ENCODE results near the gene TMEM132A. TPM values are rescaled to one million over a fixed set of nuclear protein-coding genes. Genes with fewer than 3 reads are reported as not detected.
A peak's percentile ranks its signal among the peaks of the same experiment; 100 is the strongest.
"Not testable (repeated sequence)": the region's sequence is repeated elsewhere in the genome, so short reads cannot be mapped to it uniquely, and the experiment has no call there.

Gene TMEM132A
- total RNA-seq, 1 donor from 2014 or later: 18.5 TPM

- no peak for DNase-seq (ENCODE audit: low spot score)
These were observed 19.2 kb upstream of the TMEM132A start for GRCh38 chr11:60905047-60905446.

DNA sequence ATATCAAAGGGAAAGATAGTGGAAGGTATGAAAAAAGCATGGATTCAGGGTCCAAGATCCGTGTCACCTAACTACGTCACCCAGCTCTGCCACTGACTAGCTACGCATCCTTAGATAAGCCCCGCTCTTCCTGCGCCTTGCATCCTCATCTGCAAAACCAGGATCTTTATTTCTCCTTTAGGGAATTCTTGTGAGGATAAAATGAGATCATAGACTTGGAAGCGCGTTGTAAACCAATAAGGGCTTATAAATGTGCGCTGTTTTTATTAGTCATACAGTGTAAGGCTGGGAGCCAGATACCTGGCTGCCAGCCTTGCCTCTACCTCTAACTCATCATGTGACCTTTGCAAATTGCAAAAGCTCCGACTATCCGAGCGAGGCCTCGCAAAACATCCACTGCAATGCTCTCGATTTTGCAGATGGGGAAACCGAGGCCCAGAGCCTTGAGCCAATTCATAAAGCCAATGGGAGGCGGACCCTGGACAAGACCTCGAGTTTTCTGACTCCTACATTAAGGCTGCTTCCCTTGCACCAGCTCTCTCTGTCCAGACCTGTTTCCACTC, 18.6 kb upstream of the TMEM132A start:
- no peak for DNase-seq (ENCODE audit: low spot score)

DNA sequence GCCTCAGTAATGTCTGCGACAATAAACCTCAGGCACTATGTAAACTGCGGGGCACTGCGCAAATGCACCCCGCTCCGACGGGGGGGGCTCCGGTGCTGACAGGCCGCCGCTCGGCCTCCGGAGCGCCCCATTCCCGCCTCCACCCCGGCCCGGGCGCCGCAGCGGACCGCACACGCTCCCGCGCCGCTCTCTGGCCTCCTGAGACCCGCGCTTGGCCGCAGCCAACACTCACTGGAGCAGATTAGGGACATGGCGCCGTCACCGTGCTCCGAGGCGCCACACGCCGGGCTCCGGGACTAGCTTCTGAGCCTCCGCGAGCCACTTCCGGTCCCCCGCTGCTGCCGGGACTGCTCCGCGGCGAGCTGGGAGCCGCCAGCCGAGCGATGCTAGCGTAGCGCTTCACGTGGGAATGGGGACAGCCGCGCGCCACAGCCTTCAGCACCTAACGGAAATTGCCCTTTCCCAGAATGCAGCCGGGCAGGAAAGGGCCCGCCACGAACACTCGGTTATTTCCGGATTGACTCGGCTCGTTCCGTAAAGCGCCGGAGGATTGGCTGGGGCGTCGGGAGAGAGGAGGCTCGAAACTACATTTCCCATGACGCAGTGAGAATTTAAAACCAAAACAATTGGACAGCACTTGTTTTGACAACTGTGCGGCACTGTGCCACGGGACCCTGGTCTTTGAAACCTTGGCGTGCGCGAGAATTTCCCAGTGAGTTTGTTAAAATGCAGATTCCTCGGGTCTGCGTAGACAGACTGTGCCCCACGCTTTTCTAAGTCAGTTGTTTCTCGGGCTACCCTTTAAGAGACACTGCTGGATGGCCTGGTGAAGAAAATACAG, 17.9 kb upstream of the TMEM132A start, which contains the start of gene PRPF19:
TSS of gene PRPF19 (minus strand) at position 454 of the 841 bp plus-strand sequence. CDS start at position 251, 203 bp downstream.
- DNase-seq (ENCODE audit: low spot score): peak; percentile 99

GRCh38 chr11:60908803-60909202, 15.5 kb upstream of the TMEM132A start:
- no peak for DNase-seq (ENCODE audit: low spot score)

GRCh38 chr11:60909680-60910280, 14.5 kb upstream of the TMEM132A start:
- DNase-seq (ENCODE audit: low spot score): not testable (repeated sequence)

GRCh38 chr11:60910281-60910687, 14.0 kb upstream of the TMEM132A start:
- peak; percentile 30 for DNase-seq (ENCODE audit: low spot score)

GRCh38 chr11:60910711-60911380, 13.4 kb upstream of the TMEM132A start:
- no peak for DNase-seq (ENCODE audit: low spot score)

DNA sequence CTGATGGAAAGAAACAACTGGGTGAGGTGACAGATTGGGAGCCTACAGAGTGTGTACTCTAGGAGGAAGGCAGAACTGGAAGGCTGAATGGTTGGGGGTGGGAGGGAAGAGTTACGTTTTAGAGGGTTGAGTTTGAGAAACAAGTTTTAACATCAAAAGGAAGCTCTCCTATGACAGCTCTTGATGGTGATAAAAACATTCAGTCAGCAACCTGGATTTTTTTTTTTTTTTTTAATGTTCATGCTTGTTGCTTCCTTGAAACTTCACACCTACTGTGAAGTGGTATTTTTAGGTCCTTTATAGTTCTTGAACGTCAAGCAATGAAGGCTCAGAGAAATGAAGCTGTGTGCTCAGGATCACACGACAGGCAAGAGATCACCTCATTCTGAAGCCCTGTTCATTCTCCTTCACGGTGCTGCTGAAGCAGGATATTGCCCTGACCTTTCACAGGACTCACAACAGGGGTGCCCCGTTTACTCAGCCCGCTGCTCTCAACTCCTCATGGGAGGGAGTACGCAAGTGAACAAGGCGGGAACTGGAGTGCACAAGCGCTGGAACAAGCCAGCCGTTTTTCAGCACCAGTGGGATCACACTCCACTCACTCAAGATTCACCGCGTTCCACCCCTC, 11.9 kb upstream of the TMEM132A start:
- no peak for DNase-seq (ENCODE audit: low spot score)

GRCh38 chr11:60912851-60913528, 11.3 kb upstream of the TMEM132A start:
- no peak for DNase-seq (ENCODE audit: low spot score)

- DNase-seq (ENCODE audit: low spot score): peak; percentile 89
These were observed 10.2 kb upstream of the TMEM132A start, which contains the start of gene TMEM109 for GRCh38 chr11:60913793-60914632. TMEM109 (plus strand) TSS chr11:60914158; CDS start chr11:60919694, 5,536 bp downstream.

DNA sequence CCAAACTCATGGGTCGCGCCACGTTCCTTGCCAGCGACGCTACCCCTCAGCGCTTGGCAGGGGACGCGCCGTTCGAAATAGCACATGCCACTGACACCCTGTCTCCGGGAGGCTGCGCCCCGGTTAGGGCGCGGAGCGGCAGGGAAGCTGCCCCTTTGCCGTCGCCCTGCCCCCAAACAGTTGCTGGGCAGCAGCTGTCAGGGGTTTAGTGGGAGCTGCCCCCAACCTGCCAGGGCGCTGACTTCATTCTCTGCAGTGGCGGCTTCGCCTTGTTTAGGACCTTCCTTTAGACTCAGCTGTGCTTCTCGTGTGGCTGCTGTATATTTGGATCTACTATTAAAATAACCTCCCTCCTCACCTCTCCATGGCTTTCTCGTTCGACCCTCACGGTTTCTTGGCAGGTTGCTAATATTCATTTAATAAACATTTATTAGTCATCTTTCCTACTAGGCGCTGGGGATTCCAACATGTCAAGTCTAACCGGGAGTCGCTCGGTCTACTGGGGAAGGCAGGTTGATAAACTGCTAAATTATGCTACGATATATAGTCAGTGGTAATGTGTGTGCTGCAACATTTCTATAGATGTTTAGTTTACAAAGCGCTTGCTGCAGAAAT, 9.5 kb upstream of the TMEM132A start:
- no peak for DNase-seq (ENCODE audit: low spot score)

GRCh38 chr11:60915248-60915914, 8.9 kb upstream of the TMEM132A start:
- peak; percentile 54 for DNase-seq (ENCODE audit: low spot score)

DNA sequence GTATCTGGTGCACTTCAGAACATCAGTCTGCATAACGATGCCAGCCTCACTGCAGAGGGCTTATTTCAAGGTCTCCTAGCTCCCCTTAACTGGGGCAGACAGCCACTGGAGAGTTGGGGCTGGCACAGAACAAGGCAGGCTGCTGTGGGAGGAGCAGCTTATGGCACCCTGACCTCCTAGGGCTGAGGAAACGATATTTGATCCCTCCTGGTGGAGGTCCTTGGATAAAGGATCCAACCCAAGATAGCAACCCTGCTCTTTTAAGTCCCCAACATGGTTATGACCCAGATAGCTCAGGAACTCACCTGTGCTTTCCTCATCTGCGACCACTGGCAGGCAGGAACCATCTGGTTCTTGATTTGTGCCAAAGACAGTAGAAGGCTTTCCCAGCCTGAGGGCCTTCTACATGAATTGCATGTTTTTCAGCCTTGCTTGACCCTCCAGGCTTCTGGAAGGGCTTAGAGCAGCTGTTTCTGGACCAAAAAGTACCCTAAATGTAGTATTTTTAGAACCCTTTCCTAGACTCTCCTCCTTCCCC, 7.5 kb upstream of the TMEM132A start:
- DNase-seq (ENCODE audit: low spot score): no peak

GRCh38 chr11:60917267-60917666, 7.0 kb upstream of the TMEM132A start:
- DNase-seq (ENCODE audit: low spot score): no peak

DNA sequence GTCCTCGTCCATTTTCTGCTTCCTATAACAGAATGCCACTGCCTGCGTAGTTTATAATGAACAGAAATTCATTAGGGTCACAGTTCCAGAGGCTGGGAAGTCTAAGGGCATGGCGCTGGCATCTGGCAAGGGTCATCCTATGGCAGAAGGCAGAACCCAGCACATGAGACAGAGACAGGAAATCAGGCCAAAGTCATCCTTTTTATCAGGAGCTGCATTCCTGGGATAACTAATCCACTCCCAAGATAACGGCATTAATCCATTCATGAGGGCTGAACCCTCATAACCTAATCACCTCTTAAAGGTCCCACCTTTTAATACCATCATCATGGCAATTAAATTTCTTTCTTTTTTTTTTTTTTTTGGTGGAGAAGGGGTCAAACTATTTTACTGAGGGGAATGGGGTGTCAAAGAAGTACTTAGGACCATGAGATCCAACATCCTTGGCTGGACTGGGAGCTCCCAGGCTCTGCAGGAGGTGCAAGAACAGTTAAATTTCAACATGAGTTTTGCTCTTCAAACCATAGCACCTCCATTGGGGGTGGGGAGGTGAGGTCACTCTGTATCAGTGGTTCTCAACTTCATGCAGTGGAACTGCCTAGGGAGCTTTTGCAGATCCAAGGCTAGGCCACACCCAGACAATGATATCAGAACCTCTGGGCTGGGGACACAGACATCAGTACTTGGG, 5.9 kb upstream of the TMEM132A start:
- DNase-seq (ENCODE audit: low spot score): no peak

- no peak for DNase-seq (ENCODE audit: low spot score)
These were observed 5.4 kb upstream of the TMEM132A start for GRCh38 chr11:60918939-60919265.

GRCh38 chr11:60919320-60919719, 4.9 kb upstream of the TMEM132A start:
- DNase-seq (ENCODE audit: low spot score): no peak

DNA sequence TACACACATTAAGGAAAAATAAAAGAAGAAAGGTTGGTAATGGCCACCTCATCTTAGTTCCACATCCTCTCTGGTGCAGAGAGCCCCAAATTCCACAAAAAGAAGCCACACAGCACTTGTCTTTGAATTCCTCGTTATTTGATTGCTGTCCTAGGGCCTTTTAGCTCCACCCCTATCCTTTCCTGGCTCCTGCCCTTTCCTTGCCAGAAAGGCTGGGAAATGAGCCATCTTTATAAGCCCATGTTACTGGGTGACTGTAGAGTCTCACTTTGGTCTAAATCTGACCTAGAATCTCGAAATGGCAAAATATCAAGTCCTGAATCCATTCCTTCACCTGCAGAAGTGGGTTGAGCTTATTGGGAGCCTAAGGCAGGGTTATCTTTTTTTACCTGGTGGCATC, 4.3 kb upstream of the TMEM132A start:
- DNase-seq (ENCODE audit: low spot score): no peak

Measured in mucosa of gallbladder (tissue), 1 donor.